GM12878 (cell line): Measurements from ENCODE around the gene AARSD1. TPM values are rescaled to one million over a fixed set of nuclear protein-coding genes. Genes with fewer than 3 reads are reported as not detected.
A peak's percentile ranks its signal among the peaks of the same experiment; 100 is the strongest.

Source experiments
- BHLHE40 ChIP-seq, 2 experiments: fragments of 450-650 bp in 1 of 2; IDR thresholded peaks; 2 replicates each; pipeline ENCODE4 v1.6.1; 2011 to 2017; ENCODE audit warnings: low read depth in 2 of 2, borderline replicate concordance in 1 of 2, improper control_type of control experiment in 1 of 2, low read length in 1 of 2, mild to moderate bottlenecking in 1 of 2
- BRCA1 ChIP-seq: IDR thresholded peaks from 2 replicates; pipeline ENCODE4 v1.6.1; 2011; ENCODE audit warnings: low read depth, low read length, improper control_type of control experiment
- HCFC1 ChIP-seq: fragments of 150-350 bp; IDR thresholded peaks from 2 replicates; pipeline ENCODE4 v1.6.1; 2014; ENCODE audit warnings: low read length
- HDAC6 ChIP-seq: fragments of 200-600 bp; sonication (generic); IDR thresholded peaks from one replicate; pipeline ENCODE4 v1.8.0; 2017; ENCODE audit warnings: antibody characterized with exemption; ENCODE audit not compliant: unreplicated experiment
- KDM1A ChIP-seq: fragments of 200-600 bp; sonication (generic); IDR thresholded peaks from 2 replicates; pipeline ENCODE4 v1.6.1; 2016; ENCODE audit warnings: borderline replicate concordance
- MEF2B ChIP-seq: fragments of 450-650 bp; IDR thresholded peaks from 2 replicates; pipeline ENCODE4 v1.6.1; 2018; ENCODE audit warnings: mild to moderate bottlenecking, moderate library complexity; ENCODE audit not compliant: partially characterized antibody, poor library complexity, severe bottlenecking
- NFIC ChIP-seq: IDR thresholded peaks from 2 replicates; pipeline ENCODE4 v1.6.1; 2012; ENCODE audit warnings: low read depth, mild to moderate bottlenecking, inconsistent platforms, low read length, moderate library complexity
- NFYA ChIP-seq: IDR thresholded peaks from 2 replicates; pipeline ENCODE4 v1.6.1; 2011; ENCODE audit warnings: low read depth, mild to moderate bottlenecking, low read length, improper control_type of control experiment, borderline replicate concordance
- NRF1 ChIP-seq: conservative IDR thresholded peaks from 2 replicates; pipeline ENCODE4 v1.6.1; 2011; ENCODE audit warnings: mild to moderate bottlenecking, low read depth, low read length, improper control_type of control experiment
- PAX5 ChIP-seq: IDR thresholded peaks from 2 replicates; pipeline ENCODE4 v1.6.1; 2011; ENCODE audit warnings: low read depth, low read length, borderline replicate concordance
- POLR2AphosphoS5 ChIP-seq: IDR thresholded peaks from 2 replicates; pipeline ENCODE4 v1.6.1; 2011; ENCODE audit warnings: mild to moderate bottlenecking, low read length, inconsistent platforms
- RAD21 ChIP-seq: IDR thresholded peaks from 2 replicates; pipeline ENCODE4 v1.6.1; 2011; ENCODE audit warnings: mild to moderate bottlenecking, low read depth, low read length, moderate library complexity; ENCODE audit not compliant: insufficient read depth
- SMAD5 ChIP-seq: IDR thresholded peaks from 2 replicates; pipeline ENCODE4 v1.6.1; 2016; ENCODE audit warnings: antibody characterized with exemption, low read depth
- ZBED1 ChIP-seq: IDR thresholded peaks from 2 replicates; pipeline ENCODE4 v1.6.1; 2016; ENCODE audit warnings: borderline replicate concordance
- ZNF207 ChIP-seq: fragments of 450-650 bp; IDR thresholded peaks from 2 replicates; pipeline ENCODE4 v1.6.1; 2014; ENCODE audit warnings: antibody characterized with exemption, mild to moderate bottlenecking, borderline replicate concordance
- polyA plus RNA-seq, 11 experiments: library from polyadenylated mRNA; depleted of rRNA in 4 of 11; unstranded in 6 of 11; stranded (reverse) in 5 of 11; fragments of >200 nt; fragmentation: Nextera tagmentation in 4 of 11; fragmentation: Illumina TruSeq in 1 of 11; extraction: Ambion mirVana in 4 of 11; extraction: Trizol in 1 of 11; gene quantifications; 1 replicate in 1 of 11; 2 replicates in 10 of 11; pipeline versions ENCODE4 v1.2.1 to v1.2.3, GENCODE V29; 2011 to 2016; ENCODE audit warnings: inconsistent platforms in 2 of 11, missing spikeins in 2 of 11, low read depth in 1 of 11
- total RNA-seq, 4 experiments: library from RNA; depleted of rRNA in 3 of 4; stranded (reverse); fragments of >200 nt in 3 of 4; fragmentation: Illumina TruSeq in 1 of 4; extraction: Trizol in 1 of 4; gene quantifications; 2 replicates each; pipeline versions ENCODE4 v1.2.1 to v1.2.3, GENCODE V29; 2013 to 2021
- TF ChIP-seq, protein P1 (sequence below): IDR thresholded peaks from 2 replicates; pipeline ENCODE4 v1.6.1; 2012; ENCODE audit warnings: low read depth, low read length, improper control_type of control experiment
- TF ChIP-seq, protein P2 (sequence below): IDR thresholded peaks from 2 replicates; pipeline ENCODE4 v1.6.1; 2012; ENCODE audit warnings: low read length, inconsistent platforms
- TF ChIP-seq, protein P3 (sequence below): IDR thresholded peaks from 2 replicates; pipeline ENCODE4 v1.6.1; 2012; ENCODE audit warnings: low read depth, low read length, improper control_type of control experiment
- TF ChIP-seq, protein P4 (sequence below): fragments of 450-650 bp; conservative IDR thresholded peaks from 2 replicates; pipeline ENCODE4 v1.6.1; 2017; ENCODE audit warnings: mild to moderate bottlenecking, moderate library complexity
- TF ChIP-seq, protein P5 (sequence below): fragments of 450-650 bp; IDR thresholded peaks from 2 replicates; pipeline ENCODE4 v1.6.1; 2016; ENCODE audit warnings: mild to moderate bottlenecking
- TF ChIP-seq, protein P6 (sequence below): fragments of 450-650 bp; formaldehyde crosslinking; IDR thresholded peaks from 2 replicates; pipeline ENCODE4 v1.4.0; 2022; ENCODE audit warnings: mild to moderate bottlenecking, moderate library complexity

AARSD1 gene
- total and polyA plus RNA-seq, 10 of the 15 experiments (the other 5 are each of a cell fraction or from before 2014, with no cell fraction given), result 32.2 to 86.2 (median 52.8) TPM

DNA sequence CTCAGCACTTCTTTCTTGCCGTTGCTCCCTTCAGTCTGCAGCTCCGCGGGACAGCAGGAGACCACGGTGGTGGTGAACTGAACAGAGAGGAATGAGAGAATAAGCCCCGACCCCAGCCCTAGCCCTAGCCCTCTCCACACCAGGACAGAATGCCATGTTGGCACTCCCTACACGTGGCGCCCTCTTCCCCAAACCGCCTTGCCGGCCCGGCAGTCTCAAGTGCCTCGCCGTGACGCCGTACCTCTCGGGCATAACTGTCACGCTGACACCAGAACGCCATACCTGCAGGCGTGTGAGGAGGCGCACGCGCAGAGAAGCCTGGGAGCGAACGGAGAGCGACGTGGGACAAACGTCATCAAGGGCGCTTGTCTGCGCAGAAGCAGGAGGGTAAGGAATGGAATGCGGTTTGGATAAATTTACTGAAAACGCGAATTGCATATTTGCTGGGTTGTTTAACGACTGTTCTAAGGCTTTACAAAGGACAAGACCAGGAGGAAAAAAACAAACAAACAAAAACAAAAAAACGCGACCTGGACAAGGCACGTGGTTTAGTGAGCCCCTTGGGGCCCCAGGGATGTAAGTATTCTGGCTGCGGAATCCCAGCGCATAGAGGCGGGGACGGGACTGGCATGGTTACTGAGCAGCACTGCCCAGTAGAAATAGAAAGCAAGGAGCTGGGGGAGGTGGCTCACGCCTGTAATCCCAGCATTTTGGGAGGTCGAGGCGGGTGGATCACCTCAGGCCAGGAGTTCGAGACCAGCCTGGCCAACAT is at the start of gene AARSD1 (continued):
- TF ChIP-seq SMAD5, result peak; percentile 86; the same call in 1 of the 2 replicates
- TF ChIP-seq, protein P1, sequence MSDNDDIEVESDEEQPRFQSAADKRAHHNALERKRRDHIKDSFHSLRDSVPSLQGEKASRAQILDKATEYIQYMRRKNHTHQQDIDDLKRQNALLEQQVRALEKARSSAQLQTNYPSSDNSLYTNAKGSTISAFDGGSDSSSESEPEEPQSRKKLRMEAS, result peak; percentile 91
- TF ChIP-seq, protein P2, sequence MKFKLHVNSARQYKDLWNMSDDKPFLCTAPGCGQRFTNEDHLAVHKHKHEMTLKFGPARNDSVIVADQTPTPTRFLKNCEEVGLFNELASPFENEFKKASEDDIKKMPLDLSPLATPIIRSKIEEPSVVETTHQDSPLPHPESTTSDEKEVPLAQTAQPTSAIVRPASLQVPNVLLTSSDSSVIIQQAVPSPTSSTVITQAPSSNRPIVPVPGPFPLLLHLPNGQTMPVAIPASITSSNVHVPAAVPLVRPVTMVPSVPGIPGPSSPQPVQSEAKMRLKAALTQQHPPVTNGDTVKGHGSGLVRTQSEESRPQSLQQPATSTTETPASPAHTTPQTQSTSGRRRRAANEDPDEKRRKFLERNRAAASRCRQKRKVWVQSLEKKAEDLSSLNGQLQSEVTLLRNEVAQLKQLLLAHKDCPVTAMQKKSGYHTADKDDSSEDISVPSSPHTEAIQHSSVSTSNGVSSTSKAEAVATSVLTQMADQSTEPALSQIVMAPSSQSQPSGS, result no peak
- no peak for TF ChIP-seq RAD21
- TF ChIP-seq, protein P3, sequence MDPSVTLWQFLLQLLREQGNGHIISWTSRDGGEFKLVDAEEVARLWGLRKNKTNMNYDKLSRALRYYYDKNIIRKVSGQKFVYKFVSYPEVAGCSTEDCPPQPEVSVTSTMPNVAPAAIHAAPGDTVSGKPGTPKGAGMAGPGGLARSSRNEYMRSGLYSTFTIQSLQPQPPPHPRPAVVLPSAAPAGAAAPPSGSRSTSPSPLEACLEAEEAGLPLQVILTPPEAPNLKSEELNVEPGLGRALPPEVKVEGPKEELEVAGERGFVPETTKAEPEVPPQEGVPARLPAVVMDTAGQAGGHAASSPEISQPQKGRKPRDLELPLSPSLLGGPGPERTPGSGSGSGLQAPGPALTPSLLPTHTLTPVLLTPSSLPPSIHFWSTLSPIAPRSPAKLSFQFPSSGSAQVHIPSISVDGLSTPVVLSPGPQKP, result no peak
- TF ChIP-seq HDAC6, result no peak
- TF ChIP-seq NRF1, result peak; percentile 85
- TF ChIP-seq KDM1A, result no peak
- TF ChIP-seq BHLHE40 (IDR thresholded peaks at IDR 0.05; ENCODE audit: borderline replicate concordance in 1 of 2, low read depth in 2 of 2, low read length in 1 of 2), result peak; percentile 50 to 81; a peak in 3 of 4 replicates
- TF ChIP-seq MEF2B, result peak; percentile 44
- TF ChIP-seq HCFC1, result peak; percentile 52
- TF ChIP-seq POLR2AphosphoS5, result peak; percentile 90
- TF ChIP-seq NFIC, result no peak
- TF ChIP-seq, protein P4, sequence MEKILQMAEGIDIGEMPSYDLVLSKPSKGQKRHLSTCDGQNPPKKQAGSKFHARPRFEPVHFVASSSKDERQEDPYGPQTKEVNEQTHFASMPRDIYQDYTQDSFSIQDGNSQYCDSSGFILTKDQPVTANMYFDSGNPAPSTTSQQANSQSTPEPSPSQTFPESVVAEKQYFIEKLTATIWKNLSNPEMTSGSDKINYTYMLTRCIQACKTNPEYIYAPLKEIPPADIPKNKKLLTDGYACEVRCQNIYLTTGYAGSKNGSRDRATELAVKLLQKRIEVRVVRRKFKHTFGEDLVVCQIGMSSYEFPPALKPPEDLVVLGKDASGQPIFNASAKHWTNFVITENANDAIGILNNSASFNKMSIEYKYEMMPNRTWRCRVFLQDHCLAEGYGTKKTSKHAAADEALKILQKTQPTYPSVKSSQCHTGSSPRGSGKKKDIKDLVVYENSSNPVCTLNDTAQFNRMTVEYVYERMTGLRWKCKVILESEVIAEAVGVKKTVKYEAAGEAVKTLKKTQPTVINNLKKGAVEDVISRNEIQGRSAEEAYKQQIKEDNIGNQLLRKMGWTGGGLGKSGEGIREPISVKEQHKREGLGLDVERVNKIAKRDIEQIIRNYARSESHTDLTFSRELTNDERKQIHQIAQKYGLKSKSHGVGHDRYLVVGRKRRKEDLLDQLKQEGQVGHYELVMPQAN, result peak; percentile 73
- TF ChIP-seq BRCA1, result no peak
- no peak for TF ChIP-seq PAX5
- TF ChIP-seq, protein P5, sequence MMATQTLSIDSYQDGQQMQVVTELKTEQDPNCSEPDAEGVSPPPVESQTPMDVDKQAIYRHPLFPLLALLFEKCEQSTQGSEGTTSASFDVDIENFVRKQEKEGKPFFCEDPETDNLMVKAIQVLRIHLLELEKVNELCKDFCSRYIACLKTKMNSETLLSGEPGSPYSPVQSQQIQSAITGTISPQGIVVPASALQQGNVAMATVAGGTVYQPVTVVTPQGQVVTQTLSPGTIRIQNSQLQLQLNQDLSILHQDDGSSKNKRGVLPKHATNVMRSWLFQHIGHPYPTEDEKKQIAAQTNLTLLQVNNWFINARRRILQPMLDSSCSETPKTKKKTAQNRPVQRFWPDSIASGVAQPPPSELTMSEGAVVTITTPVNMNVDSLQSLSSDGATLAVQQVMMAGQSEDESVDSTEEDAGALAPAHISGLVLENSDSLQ, result peak; percentile 83
- no peak for TF ChIP-seq NFYA
- peak; percentile 79; the same call in 1 of the 2 replicates for TF ChIP-seq ZNF207
- TF ChIP-seq ZBED1, result no peak
- TF ChIP-seq, protein P6, sequence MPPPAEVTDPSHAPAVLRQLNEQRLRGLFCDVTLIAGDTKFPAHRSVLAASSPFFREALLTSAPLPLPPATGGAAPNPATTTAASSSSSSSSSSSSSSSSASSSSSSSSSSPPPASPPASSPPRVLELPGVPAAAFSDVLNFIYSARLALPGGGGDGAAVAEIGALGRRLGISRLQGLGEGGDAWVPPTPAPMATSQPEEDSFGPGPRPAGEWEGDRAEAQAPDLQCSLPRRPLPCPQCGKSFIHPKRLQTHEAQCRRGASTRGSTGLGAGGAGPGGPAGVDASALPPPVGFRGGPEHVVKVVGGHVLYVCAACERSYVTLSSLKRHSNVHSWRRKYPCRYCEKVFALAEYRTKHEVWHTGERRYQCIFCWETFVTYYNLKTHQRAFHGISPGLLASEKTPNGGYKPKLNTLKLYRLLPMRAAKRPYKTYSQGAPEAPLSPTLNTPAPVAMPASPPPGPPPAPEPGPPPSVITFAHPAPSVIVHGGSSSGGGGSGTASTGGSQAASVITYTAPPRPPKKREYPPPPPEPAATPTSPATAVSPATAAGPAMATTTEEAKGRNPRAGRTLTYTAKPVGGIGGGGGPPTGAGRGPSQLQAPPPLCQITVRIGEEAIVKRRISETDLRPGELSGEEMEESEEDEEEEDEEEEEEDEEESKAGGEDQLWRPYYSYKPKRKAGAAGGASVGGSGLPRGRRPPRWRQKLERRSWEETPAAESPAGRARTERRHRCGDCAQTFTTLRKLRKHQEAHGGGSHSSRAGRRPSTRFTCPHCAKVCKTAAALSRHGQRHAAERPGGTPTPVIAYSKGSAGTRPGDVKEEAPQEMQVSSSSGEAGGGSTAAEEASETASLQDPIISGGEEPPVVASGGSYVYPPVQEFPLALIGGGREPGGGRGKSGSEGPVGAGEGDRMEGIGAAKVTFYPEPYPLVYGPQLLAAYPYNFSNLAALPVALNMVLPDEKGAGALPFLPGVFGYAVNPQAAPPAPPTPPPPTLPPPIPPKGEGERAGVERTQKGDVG, result no peak
